NT2/D1 (cell line): ENCODE measurements around the gene MGAT5B.

Source experiments
- SUZ12 ChIP-seq: IDR thresholded peaks from 2 replicates; pipeline ENCODE4 v1.6.1; 2011; ENCODE audit not compliant: insufficient read length, insufficient read depth; ENCODE audit errors: extremely low read depth
- YY1 ChIP-seq: IDR thresholded peaks from 2 replicates; pipeline ENCODE4 v1.6.1; 2011; ENCODE audit not compliant: insufficient read length, insufficient read depth
- ZNF274 ChIP-seq: IDR thresholded peaks from 2 replicates; pipeline ENCODE4 v1.6.1; 2011; ENCODE audit warnings: mild to moderate bottlenecking, low read depth, low read length

DNA sequence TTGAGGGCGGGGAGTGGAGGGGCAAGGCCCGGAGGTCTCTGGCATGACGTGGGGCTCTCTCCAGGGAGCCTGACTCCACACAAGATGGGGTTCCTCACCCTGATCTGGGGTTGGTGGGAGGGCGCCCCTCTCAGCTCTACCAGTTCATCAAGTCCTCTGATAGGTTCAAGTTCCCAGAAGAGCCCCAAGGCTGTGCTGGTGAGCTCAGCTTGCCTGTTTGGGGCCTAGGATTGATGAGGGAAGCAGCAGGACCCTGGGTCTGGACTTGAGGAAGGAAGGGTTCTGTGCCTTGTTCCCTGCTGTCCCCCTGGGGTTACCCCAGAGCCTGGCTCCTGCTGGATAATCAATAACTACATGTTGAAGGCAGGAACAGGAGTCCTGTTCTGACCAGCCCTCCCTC lies 3.5 kb downstream of the MGAT5B start:
- no peak for TF ChIP-seq ZNF274
- TF ChIP-seq SUZ12, result no peak
- TF ChIP-seq YY1, result no peak
